Activated CD4-positive, alpha-beta T cell treated with anti-CD3 and anti-CD28 coated beads for 1 hour (primary cell): ENCODE measurements around the gene ZNF664.

Experiments used
- DNase-seq: peaks from one replicate; pipeline ENCODE4 v3.0.0-alpha.2; 2020

Gene ZNF664

DNA sequence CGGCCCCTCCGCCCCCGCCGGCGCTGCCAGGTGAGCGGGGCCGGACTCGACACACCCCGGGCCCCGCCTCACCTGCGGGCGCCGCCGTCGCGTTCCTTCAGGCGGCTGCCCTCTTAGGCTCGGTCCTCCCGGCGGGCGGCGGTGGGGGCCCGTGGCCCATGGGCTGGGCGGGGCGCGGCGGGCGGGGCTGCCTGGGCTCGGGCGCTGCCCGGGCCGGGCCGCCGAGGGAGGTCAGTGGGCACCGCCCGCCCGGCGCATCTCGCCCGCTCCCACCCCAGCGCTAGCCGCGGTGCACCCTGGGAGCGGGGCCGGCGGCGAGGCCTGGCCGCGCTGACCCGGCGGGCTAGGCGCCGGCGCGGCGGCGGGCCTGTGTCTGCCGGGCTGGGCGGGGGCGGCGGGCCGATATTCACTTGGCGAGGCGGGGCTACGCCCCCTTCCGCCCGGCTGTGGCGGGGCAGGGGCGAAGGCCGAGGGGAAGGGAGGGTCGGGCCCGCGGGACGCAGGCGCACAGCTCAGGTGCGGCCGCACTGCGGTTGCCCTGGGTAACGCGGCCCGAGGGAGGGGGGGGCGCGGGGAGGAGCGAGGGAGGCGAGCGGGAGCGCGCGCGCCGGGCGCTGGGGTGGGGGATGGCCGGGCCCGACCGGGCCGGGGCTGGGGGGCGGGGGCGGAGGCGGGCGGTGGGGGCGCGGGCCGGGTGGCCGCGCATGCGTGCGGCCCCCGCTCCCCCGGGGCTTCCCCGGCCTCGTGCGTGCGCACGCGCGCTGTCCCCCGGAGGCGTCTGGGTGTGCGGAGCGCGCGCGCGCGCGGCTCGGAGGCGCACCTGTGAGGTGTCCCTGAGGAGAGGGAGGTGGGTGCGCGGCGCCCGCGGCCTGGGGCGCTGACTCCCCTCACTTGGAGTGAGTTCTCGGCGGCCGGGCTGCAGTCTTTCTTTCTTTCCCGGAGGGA, at the start of gene ZNF664, which contains the start of gene CCDC92:
Gene ZNF664, plus strand, starts transcription at position 759 of the 945 bp plus-strand sequence. CDS start 38,930 bp downstream, outside the sequence.
Gene CCDC92, minus strand, starts transcription at position 375 of the 945 bp plus-strand sequence. CDS start 28,526 bp downstream, outside the sequence.
- DNase-seq = peak; percentile 94

- DNase-seq = no peak
Observed at GRCh38 chr12:123923927-123924326, 49.1 kb upstream of the ZNF664 start.

DNA sequence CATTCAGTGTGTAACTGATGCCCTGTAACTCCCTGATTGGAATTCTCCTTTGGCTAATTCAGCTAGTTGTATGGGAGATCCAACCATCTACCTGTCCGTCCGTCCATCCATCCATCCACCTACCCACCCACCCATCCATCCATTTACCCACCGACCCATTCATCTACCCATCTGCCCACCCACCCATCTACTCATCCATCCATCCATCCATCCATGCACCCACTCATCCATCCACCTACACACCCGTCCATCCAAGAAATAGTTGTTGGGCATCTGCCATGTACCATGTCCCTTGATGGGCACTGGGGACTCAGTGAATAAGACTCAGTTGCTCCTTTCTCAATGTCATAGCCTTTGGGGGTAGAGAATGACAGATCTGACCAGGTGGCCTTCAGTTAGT, 48.5 kb upstream of the ZNF664 start:
- no peak for DNase-seq

DNA sequence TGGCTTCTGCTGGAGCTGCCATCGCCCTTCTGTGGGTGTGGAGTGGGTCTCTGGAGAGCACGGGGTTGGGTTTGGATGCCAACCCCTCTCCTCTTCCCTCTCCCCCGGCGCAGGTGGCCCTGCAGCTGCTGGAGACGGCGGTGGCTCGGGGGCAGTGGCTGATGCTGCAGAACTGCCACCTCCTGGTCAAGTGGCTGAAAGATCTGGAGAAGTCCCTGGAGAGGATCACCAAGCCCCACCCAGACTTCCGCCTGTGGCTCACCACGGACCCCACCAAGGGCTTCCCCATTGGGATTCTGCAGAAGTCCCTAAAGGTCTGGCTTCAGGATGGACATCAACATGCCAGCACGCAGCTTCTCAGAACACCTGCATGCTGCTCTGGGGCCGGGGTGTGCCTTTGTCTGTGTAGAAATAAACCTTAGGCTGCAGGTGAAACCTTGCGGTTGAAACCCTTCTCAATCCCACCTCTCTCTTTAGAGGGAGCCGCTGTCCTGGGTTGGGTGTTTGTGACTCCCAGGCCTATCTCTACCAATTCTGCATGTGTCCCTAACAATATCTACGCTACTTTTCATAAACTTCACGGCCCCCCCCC, 44.6 kb upstream of the ZNF664 start:
- no peak for DNase-seq

DNA sequence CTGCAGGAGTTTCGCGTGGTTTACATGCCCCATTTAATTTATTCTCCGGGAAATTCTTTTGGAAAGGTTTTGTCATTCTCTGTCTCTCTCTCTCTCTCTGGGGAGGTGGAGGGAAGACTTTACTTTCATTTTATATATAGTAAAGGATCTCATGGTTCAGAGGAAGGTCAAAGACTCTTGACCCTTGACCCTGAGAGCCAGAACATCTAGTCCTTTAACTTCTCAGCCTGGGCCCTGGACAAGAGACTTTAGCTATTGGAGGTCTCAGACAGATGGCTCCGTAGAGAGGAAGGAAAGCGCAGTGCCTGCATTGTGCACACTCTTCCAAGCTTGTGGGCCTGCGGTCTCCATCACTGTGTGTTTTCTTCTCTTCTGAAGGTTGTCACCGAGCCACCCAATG, 44.1 kb upstream of the ZNF664 start:
- DNase-seq = no peak

- DNase-seq = no peak
Observed at GRCh38 chr12:123929946-123930583, 43.0 kb upstream of the ZNF664 start.

DNA sequence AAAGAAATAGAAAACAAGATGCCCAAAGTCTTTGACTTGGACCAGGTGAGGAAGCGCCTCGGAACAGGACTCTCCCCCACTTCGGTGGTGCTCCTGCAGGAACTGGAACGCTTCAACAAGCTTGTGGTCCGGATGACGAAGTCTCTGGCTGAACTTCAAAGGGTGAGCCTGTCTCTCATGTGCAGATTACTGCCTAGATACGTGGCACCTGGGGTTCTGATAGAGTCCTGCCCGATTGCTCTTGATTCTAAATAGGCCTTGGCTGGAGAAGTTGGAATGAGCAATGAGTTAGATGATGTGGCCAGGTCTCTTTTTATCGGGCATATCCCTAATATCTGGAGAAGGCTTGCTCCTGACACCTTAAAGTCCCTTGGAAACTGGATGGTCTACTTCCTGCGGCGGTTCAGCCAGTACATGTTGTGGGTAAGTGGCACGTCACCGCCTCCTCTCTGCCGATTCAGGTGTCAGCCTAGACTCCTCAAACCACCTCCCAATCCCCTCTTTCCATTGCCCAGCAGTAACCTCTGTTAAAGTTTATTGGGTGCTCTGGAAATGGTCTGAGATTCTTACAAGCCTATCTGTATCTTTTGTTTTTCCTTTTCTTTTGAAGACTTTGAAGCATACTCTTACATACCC, 41.2 kb upstream of the ZNF664 start:
- DNase-seq = peak; percentile 33

DNA sequence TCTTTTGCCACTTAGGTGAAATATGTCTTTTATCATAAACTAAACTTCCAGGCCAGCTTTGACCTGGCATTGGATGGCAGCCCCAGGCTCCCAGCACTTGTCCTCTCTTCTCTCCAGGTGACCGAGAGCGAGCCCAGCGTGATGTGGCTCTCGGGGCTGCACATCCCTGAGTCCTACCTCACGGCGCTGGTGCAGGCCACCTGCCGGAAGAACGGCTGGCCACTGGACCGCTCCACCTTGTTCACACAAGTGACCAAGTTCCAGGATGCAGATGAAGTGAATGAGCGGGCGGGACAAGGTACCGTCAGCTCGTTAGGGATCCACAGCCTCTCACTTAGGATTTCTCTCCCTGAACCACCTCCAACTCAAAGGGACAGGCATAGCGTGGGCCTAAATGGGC, 39.8 kb upstream of the ZNF664 start:
- no peak for DNase-seq

DNA sequence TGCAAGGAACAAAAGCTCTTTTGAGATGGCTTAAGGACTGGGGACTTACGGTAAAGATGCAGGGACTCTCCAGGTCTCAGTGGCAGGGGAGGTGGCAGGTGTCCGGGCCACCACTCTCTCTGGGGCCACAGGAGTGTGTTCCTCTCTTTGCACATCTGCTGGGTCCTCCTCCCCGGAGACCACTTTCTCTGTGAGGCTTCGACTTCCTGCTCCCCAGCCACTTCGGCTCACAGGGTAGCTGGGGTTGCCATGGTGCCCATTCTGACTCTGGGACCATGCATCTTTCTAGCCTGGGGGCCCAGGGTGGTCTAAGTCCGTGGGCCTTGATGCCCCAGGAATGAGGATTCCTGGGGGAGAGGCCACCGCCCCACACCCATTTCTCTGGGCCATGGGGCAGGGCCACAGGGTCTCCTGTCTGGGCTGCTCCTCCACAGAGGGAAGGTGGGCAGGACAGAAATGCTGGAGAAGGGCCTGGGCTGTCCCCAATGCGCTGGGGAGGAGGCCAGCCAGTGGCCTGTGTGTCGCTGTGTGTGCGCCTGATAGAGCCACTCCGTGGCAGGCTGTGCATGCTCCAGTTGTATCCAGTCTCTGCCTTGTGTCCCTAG, 38.9 kb upstream of the ZNF664 start:
- no peak for DNase-seq

DNA sequence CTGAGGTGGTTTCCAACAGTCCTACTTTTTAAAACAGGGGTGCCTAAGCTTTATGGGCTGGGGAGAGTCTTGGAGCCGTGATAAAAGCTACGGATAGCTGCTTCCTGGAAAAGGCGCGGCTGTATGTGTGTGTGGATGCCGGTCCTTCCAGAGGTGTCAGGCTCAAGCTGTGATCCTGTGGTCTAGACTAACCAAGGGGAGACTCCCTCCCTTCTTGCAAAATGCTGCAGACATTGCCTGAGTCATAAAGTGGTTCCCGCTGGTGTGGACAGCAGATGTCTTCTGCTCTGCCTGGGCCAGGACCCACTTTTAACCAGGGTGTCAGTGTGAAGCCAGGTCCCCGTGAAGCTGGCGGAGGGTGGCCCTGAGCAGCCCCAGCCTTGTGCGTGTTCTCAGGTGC, 38.2 kb upstream of the ZNF664 start:
- DNase-seq = no peak

DNA sequence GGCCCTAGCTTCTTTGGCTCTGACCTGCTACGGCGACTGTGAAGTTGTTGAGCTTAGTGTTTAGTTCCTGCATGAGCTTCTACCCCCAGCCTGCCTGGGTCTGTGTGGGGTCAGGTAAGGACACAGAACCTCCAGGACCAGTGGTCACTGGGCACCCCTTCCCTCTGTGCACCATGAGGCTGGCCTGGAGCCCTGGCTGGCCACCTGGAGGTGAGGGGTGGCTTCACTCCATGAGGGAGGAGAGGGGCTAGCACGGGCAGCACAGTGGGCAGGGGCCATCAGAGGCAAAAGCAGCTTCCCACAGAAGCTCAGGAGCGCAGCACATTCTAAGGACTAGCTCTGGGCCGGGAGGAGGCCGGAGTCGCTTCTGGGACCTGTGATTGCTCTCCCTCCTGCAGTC, 37.1 kb upstream of the ZNF664 start:
- DNase-seq = no peak

DNA sequence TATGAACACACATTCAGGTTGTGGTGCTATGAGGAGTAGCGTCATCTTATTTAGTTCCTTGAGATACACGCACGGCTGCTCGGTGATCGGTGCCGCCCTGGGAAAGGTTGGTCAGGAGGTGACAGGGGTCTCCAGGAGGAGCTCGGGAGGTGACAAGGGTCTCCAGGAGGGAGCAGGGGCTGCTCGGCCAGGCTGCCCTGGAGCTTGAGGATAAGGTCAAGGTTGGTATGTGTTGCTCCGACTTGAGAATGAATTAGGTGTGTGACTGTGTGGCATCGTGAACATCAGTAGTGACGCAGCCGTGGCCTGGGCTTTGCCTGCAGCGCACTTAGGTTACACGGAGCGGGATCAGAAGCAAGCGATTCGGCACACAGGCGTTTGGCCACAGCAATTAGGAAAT, 36.5 kb upstream of the ZNF664 start:
- no peak for DNase-seq

DNA sequence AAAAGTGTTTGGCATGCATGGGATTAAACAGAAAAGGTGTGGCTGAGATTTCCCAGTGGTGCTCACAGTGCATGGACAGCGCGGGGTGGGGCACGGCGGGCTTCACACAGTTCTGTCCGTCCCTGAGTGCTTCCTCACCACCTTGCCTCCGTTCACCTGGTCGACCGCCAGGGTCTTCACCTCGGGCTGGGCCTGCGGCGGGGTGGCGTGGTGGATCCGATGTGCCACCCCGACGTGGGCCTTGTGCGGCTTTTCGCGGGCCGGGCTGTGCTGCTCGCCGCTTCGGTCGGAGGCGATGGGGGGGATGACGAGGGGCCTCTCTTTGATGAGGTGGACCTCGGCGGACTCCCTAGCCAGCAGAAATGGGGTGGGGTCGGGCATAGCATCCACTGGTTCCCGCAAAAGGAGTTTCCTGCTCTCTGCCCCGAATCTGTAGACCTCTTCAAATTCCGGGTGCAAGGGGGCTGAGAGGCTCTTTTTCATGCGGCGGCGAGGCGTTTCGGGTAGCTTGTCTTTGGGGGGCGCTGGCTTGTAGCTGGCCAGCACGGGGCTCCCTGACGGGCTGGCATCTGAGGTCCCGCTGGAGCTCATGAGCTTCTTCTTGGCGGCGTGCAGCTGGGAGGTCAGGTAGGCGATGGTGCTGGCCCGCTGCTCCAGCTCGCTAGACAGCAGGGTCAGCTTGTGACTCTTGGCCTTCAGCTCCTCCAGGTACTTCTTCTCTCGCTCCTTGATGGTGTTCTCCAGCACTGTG, 35.9 kb upstream of the ZNF664 start:
- DNase-seq = no peak

GRCh38 chr12:123937707-123938591, 35.1 kb upstream of the ZNF664 start:
- DNase-seq = no peak

DNA sequence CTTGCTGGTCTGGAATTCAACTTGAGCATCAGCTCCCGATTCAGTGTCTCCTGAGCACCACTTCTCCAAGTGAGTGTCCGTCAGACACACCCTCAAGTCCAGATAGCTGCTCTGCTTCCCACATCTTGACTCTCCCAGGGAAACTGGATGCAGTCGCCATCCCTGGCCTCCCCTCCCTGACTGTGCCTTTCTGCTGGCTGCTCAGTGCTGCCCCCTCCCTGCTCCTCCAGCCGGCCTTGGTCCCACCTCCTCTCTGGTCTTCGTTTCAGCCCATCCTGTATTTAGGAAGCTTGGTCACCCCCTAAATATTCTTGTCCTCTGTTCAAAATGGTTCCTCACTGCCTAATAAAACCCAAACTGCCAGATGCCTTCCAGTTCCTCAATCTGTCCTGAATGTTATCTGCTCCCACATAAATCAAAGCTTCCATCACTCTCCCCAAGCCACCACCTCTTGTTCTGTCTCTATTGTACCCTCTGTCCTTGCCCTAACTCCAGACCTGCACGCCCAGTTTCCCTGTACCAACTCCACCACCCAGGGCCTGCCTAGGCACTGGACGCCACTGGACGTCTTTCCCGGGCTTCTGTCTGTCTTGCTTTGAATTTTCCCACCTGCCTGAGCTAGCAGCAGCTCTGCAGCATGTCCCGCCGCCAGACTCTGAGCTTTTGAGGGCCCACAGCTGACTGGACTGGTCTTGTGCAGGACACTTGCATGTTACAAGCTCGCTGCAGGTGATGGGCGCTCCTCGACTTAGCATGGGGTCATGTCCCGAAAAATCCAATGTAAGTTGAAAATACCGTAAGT, 34.1 kb upstream of the ZNF664 start:
- DNase-seq = no peak

- no peak for DNase-seq
Observed at GRCh38 chr12:123939716-123940626, 33.0 kb upstream of the ZNF664 start.

DNA sequence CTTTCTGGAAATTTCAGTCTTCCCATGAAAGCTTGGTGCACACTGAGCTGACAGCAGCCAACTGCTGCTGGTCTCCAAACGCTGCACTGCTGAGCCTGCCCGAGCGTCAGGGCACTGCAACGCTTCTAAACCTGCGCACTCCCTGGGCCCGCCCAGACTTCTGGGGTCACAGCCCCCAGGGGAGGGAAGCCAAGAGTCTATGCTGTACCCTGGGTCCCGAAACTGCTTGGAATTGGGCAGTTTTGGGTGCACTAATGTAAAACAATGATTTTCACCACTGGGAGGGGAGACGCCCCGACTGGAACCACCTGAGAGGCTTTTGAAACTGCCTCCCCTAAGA, 32.4 kb upstream of the ZNF664 start:
- no peak for DNase-seq

GRCh38 chr12:123941000-123941399, 32.0 kb upstream of the ZNF664 start:
- DNase-seq = no peak

DNA sequence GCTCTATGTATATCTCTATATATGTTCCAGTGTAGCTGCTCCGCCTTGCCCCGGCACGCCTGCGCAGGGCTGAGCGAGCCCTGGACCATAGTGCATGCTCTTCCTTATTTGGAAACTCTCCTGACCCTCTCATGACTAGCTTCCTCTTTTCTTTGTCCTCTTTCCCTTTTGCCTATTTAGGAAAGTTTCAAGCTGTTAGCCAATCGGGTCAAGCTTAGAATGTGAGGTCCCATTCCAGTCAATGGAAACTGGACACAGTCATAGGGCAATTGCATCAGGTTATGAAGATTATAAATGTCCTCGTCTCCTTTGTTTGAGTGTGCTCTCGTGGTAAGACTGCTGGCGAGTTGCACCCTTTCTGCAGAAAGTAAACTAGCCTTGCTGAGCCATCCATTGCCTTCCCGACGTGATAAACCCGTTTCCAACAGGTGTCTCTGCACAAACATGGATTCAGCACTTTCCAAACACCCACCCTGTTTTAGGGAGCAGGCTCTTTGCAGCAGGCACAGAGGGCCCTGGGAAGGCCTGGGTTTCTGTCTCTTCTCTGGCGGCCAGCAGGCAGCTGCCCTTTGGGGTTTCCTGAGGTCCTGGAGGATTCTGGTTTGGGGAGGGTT, 31.3 kb upstream of the ZNF664 start:
- DNase-seq = no peak
